ENCODE measurements around the gene IGSF9B.

IGSF9B gene

GRCh38 chr11:133952199-133953190, 4.3 kb downstream of the IGSF9B start:
- DNase-seq: no peak

GRCh38 chr11:133951327-133952198, 5.2 kb downstream of the IGSF9B start:
- DNase-seq: no peak

GRCh38 chr11:133950874-133951326, 5.9 kb downstream of the IGSF9B start:
- no peak for DNase-seq

- no peak for DNase-seq
Measured at GRCh38 chr11:133950421-133950820, 6.3 kb downstream of the IGSF9B start.

- DNase-seq: no peak
Measured at GRCh38 chr11:133949129-133949528, 7.6 kb downstream of the IGSF9B start.

GRCh38 chr11:133948711-133949110, 8.1 kb downstream of the IGSF9B start:
- no peak for DNase-seq

- peak; percentile 50 for DNase-seq
Measured at GRCh38 chr11:133947321-133947756, 9.4 kb downstream of the IGSF9B start.

- DNase-seq: no peak
Measured at GRCh38 chr11:133946541-133947318, 10.0 kb downstream of the IGSF9B start.

GRCh38 chr11:133946051-133946450, 10.7 kb downstream of the IGSF9B start:
- no peak for DNase-seq

GRCh38 chr11:133945087-133945974, 11.4 kb downstream of the IGSF9B start:
- DNase-seq: peak; percentile 86

GRCh38 chr11:133943950-133944698, 12.6 kb downstream of the IGSF9B start:
- no peak for DNase-seq

GRCh38 chr11:133942577-133942976, 14.2 kb downstream of the IGSF9B start:
- no peak for DNase-seq

GRCh38 chr11:133941546-133941945, 15.2 kb downstream of the IGSF9B start:
- no peak for DNase-seq

- DNase-seq: no peak
Measured at GRCh38 chr11:133940034-133940433, 16.7 kb downstream of the IGSF9B start.

GRCh38 chr11:133939558-133939957, 17.2 kb downstream of the IGSF9B start:
- DNase-seq: no peak

GRCh38 chr11:133938166-133938565, 18.6 kb downstream of the IGSF9B start:
- DNase-seq: no peak

GRCh38 chr11:133937468-133937867, 19.3 kb downstream of the IGSF9B start:
- no peak for DNase-seq

- DNase-seq: no peak
Measured at GRCh38 chr11:133937015-133937414, 19.8 kb downstream of the IGSF9B start.

- no peak for DNase-seq
Measured at GRCh38 chr11:133936592-133936991, 20.2 kb downstream of the IGSF9B start.

GRCh38 chr11:133936136-133936535, 20.6 kb downstream of the IGSF9B start:
- DNase-seq: no peak

GRCh38 chr11:133935551-133935910, 21.2 kb downstream of the IGSF9B start:
- DNase-seq: no peak

Data from CD4-positive, alpha-beta T cell treated with Interleukin-4 for 4 hours (primary cell).